Activated B cell treated with CpG ODN at 0.5 μM for 24 hours (primary cell): ENCODE data around the gene SMARCB1. TPM values are rescaled to one million over a fixed set of nuclear protein-coding genes. Genes with fewer than 3 reads are reported as not detected.

ENCODE experiments used
- ATAC-seq: fragments of 200-7000 bp; cut with Tn5 transposase; one replicate; pipeline ENCODE4 v1.10.0; 2021; ENCODE audit warnings: low read depth, mild to moderate bottlenecking, moderate library complexity
- CTCF ChIA-PET: fragments of 350-600 bp; sonication (Branson Sonifier 250); formaldehyde crosslinking; loops from one replicate; lab custom pipeline; 2021; ENCODE audit warnings: antibody characterized with exemption; lab: Charles Lee
- POLR2A ChIA-PET: fragments of 350-600 bp; sonication (Branson Sonifier 250); formaldehyde crosslinking; loops from one replicate; lab custom pipeline; 2021; ENCODE audit warnings: antibody characterized with exemption; lab: Charles Lee
- DNase-seq: peaks from one replicate; pipeline ENCODE4 v3.0.0; 2022
- H3K27ac Mint-ChIP-seq: one replicate; pipeline ENCODE4 v1.8.0; 2020; ENCODE audit warnings: mixed read lengths
- H3K27me3 Mint-ChIP-seq: one replicate; pipeline ENCODE4 v1.8.0; 2021; ENCODE audit warnings: mixed read lengths
- H3K36me3 Mint-ChIP-seq: one replicate; pipeline ENCODE4 v1.8.0; 2021; ENCODE audit warnings: low read depth, mixed read lengths
- H3K4me1 Mint-ChIP-seq: one replicate; pipeline ENCODE4 v1.8.0; 2021; ENCODE audit warnings: mixed read lengths
- H3K4me3 Mint-ChIP-seq: one replicate; pipeline ENCODE4 v1.8.0; 2020; ENCODE audit warnings: mild to moderate bottlenecking, mixed read lengths
- H3K9me3 Mint-ChIP-seq: one replicate; pipeline ENCODE4 v1.8.0; 2020; ENCODE audit warnings: mixed read lengths
- CTCF ChIP-seq: fragments of 200-600 bp; IDR thresholded peaks from one replicate; pipeline ENCODE4 v1.8.0; 2022; ENCODE audit warnings: antibody characterized with exemption, mild to moderate bottlenecking
- intact Hi-C: fragments of 100-400 bp; cut with micrococcal nuclease; formaldehyde crosslinking; loops from one replicate; pipeline ENCODE4 v1.15.1; 2024
- total RNA-seq: library from RNA; stranded (reverse); gene quantifications from 2 replicates; pipeline ENCODE4 v1.2.3, GENCODE V29; 2022

SMARCB1 gene
- total RNA-seq, 1 donor from 2014 or later: 161 TPM

- H3K27ac Mint-ChIP-seq: no peak overlapping the region
- H3K36me3 Mint-ChIP-seq: peaks cover 89% of the 10 kb centered on the region
- no peak for TF ChIP-seq CTCF
Measured at GRCh38 chr22:23825246-23825905, 38.6 kb downstream of the SMARCB1 start.

GRCh38 chr22:23826510-23827350 lies 40.0 kb downstream of the SMARCB1 start:
- POLR2A ChIA-PET: no interaction called here
- no peak overlapping the region for H3K27ac Mint-ChIP-seq
- no peak for TF ChIP-seq CTCF
- H3K27me3 Mint-ChIP-seq: no peaks in the 10 kb centered on the region
- no peak overlapping the region for H3K4me3 Mint-ChIP-seq
- no peaks in the 10 kb centered on the region for H3K9me3 Mint-ChIP-seq
- peaks cover 44% of the 10 kb centered on the region for H3K4me1 Mint-ChIP-seq
- DNase-seq (no peak), ATAC-seq (no peak)
- CTCF ChIA-PET: interaction anchor here (1.3 kb wide), 1 partner anchor 23 kb away, joined by 3 read pairs; no protein-coding TSS in a partner anchor
- peaks cover 90% of the 10 kb centered on the region for H3K36me3 Mint-ChIP-seq
- intact Hi-C loops: no loop called here

More at GRCh38 chr22:23825246-23825905, 38.6 kb downstream of the SMARCB1 start:
- ChIA-PET POLR2A (no interaction called here), CTCF (interaction anchor here (1.3 kb wide), 1 partner anchor 24 kb away, joined by 3 read pairs; no protein-coding TSS in a partner anchor)
- H3K4me1 Mint-ChIP-seq: peaks cover 50% of the 10 kb centered on the region
- no peaks in the 10 kb centered on the region for H3K27me3 Mint-ChIP-seq
- DNase-seq (no peak), ATAC-seq (no peak)
- no peak overlapping the region for H3K4me3 Mint-ChIP-seq
- no peaks in the 10 kb centered on the region for H3K9me3 Mint-ChIP-seq
- intact Hi-C loops: no loop called here

GRCh38 chr22:23827351-23827995 lies 40.7 kb downstream of the SMARCB1 start:
- CTCF ChIA-PET: no interaction called here
- Mint-ChIP-seq H3K36me3 (peaks cover 89% of the 10 kb centered on the region), H3K4me3 (no peak overlapping the region), H3K4me1 (peaks cover 41% of the 10 kb centered on the region), H3K9me3 (no peaks in the 10 kb centered on the region), H3K27me3 (no peaks in the 10 kb centered on the region), H3K27ac (no peak overlapping the region)
- ATAC-seq (no peak), DNase-seq (no peak)
- POLR2A ChIA-PET: interaction anchor here (1.3 kb wide), 1 partner anchor 28 kb away, joined by 4 read pairs; no protein-coding TSS in a partner anchor
- intact Hi-C loops: no loop called here
- TF ChIP-seq CTCF: no peak

GRCh38 chr22:23828800-23829680 lies 42.3 kb downstream of the SMARCB1 start:
- ChIA-PET POLR2A (interaction anchor here (0.6 to 1.3 kb wide), 2 partner anchors 30 to 67 kb away, joined by 4 to 6 read pairs; no protein-coding TSS in a partner anchor), CTCF (no interaction called here)
- intact Hi-C loops: no loop called here
- ATAC-seq (no peak), DNase-seq (no peak)
- H3K27ac Mint-ChIP-seq: peak overlapping the region; percentile 53
- no peaks in the 10 kb centered on the region for H3K27me3 Mint-ChIP-seq
- no peaks in the 10 kb centered on the region for H3K9me3 Mint-ChIP-seq
- peaks cover 33% of the 10 kb centered on the region for H3K4me1 Mint-ChIP-seq
- H3K36me3 Mint-ChIP-seq: peaks cover 81% of the 10 kb centered on the region
- TF ChIP-seq CTCF: no peak
- no peak overlapping the region for H3K4me3 Mint-ChIP-seq
